Ishikawa (cell line): ENCODE results near the gene ERC1.

Experiments used
- CEBPB ChIP-seq: IDR thresholded peaks from 2 replicates; pipeline ENCODE4 v1.6.1; 2012
- EP300 ChIP-seq: IDR thresholded peaks from 2 replicates; pipeline ENCODE4 v1.6.1; 2012; ENCODE audit warnings: borderline replicate concordance
- NFIC ChIP-seq: IDR thresholded peaks from 2 replicates; pipeline ENCODE4 v1.6.1; 2012
- RAD21 ChIP-seq: IDR thresholded peaks from 2 replicates; pipeline ENCODE4 v1.6.1; 2012; ENCODE audit warnings: low read depth
- TAF1 ChIP-seq: IDR thresholded peaks from 2 replicates; pipeline ENCODE4 v1.6.1; 2012; ENCODE audit warnings: low read depth, mild to moderate bottlenecking

- TF ChIP-seq CEBPB (no peak), EP300 (no peak), RAD21 (no peak), TAF1 (no peak), NFIC (no peak)
Measured at GRCh38 chr12:1216560-1216959, 225.5 kb downstream of the ERC1 start.
